IPS-18a (cell line): ENCODE measurements around the gene HAS3.
A peak's percentile ranks its signal among the peaks of the same experiment; 100 is the strongest.

ENCODE experiments used
- H3K27ac ChIP-seq: one replicate; pipeline ENCODE4 v1.5.1; 2013; ENCODE audit warnings: low read length
- H3K27me3 ChIP-seq: one replicate; pipeline ENCODE4 v1.6.1; 2013; ENCODE audit warnings: mild to moderate bottlenecking, low read length; ENCODE audit not compliant: control insufficient read depth, insufficient read depth
- H3K36me3 ChIP-seq: one replicate; pipeline ENCODE4 v1.6.1; 2013; ENCODE audit warnings: low read depth, low read length; ENCODE audit not compliant: control insufficient read depth
- H3K4me1 ChIP-seq: one replicate; pipeline ENCODE4 v1.6.1; 2013; ENCODE audit warnings: low read depth, low read length; ENCODE audit not compliant: control insufficient read depth
- H3K4me3 ChIP-seq: one replicate; pipeline ENCODE4 v1.5.1; 2013; ENCODE audit warnings: low read length
- H3K9ac ChIP-seq: one replicate; pipeline ENCODE4 v1.6.1; 2013; ENCODE audit warnings: mild to moderate bottlenecking, low read length, moderate library complexity
- H3K9me3 ChIP-seq: one replicate; pipeline ENCODE4 v1.6.1; 2013; ENCODE audit warnings: low read depth, low read length; ENCODE audit not compliant: control insufficient read depth

Gene HAS3

DNA sequence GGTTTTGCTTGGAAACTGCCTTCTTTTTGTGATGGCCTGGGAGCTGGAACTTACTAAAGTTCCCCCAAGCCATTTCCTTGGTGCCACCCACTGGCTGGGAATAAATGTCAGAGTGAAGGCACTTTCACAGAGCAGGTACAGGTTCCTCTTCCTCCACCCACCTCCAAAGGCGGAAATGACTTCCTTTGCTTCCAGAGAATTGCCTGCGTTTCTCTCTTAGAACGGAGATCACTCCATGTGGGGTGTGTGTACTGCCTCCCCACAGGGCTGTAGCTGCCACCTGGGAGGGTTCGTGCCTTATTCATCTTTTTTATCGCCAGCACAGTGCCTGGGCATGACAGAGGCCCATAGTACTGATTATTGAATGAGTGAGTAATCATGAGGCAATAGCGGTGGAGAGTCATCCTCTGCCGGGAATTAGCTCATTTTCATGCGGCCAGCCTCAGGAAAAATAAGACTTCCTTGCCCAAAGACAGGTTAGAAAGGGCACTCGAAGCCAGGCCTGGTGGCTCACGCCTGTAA lies 32.2 kb upstream of the HAS3 start:
- H3K4me1 ChIP-seq: peaks cover 34% of the 10 kb centered on the region

DNA sequence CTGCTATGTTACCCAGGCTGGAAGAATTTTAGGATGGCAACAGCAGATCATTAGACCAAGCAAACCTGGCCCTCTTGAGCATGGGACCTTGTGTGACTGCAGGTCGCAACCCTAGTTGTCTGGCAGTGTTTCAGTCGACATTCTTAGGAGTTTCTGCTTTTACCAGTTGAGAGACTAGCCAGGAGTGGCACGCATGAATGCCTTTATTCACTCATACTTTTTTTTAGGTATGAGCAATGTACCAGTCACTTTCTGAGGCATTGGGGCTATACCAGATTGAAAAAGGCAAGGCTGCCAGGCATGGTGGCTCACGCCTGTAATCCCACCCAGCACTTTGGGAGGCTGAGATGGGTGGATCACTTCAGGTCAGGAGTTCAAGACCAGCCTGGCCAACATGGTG lies 28.2 kb upstream of the HAS3 start:
- Histone ChIP-seq H3K9ac (no peak overlapping the region), H3K4me1 (peaks cover 27% of the 10 kb centered on the region), H3K36me3 (no peaks in the 10 kb centered on the region), H3K4me3 (no peak overlapping the region), H3K9me3 (no peaks in the 10 kb centered on the region), H3K27ac (no peak overlapping the region), H3K27me3 (no peaks in the 10 kb centered on the region)

More for the DNA sequence above, 32.2 kb upstream of the HAS3 start:
- H3K9me3 ChIP-seq: no peaks in the 10 kb centered on the region
- no peaks in the 10 kb centered on the region for H3K27me3 ChIP-seq
- H3K36me3 ChIP-seq: no peaks in the 10 kb centered on the region
- no peak overlapping the region for H3K27ac ChIP-seq
- no peak overlapping the region for H3K4me3 ChIP-seq
- no peak overlapping the region for H3K9ac ChIP-seq

DNA sequence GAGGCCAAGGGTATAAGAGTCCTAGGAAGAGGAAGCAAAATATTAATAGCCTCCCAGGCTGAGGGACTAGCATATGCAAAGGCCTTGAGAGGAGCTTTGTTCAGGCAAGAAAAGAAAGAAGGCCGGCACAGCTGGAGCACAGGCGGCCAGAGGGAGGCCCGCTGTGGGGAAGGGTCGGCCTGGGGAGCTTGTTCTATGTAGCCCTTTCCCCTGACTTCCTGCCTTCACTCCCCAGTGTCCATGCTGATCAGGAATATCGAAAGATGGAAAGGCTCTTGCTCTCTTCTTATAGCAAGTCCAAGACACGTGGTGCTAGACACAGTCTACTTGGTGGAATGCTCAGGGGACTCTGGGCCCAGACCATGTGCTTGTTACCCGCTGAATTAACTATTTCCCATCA lies 27.4 kb upstream of the HAS3 start:
- H3K9ac ChIP-seq: no peak overlapping the region
- H3K36me3 ChIP-seq: no peaks in the 10 kb centered on the region
- H3K27ac ChIP-seq: peak overlapping the region; percentile 29
- peaks cover 19% of the 10 kb centered on the region for H3K4me1 ChIP-seq
- no peaks in the 10 kb centered on the region for H3K9me3 ChIP-seq
- peak overlapping the region; percentile 19 for H3K4me3 ChIP-seq
- H3K27me3 ChIP-seq: no peaks in the 10 kb centered on the region

DNA sequence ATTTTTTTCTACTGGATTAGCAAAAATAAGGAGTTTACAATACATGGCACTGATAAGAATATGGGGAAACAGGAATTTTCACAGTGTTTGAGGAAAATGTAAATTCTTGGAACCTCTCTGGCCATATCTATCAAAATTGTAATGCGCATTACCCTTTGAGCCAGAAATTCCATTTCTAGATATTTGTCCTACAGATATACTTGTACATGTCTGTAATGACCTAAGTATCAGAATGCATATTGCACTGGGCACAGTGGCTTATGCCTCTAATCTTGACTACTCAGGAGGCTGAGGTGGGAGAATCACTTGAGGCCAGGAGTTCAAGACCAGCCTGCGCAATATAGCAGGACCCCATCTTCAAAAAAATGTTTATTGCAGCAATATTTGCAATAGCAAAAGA lies 25.8 kb upstream of the HAS3 start:
- no peak overlapping the region for H3K27ac ChIP-seq
- peaks cover 23% of the 10 kb centered on the region for H3K4me1 ChIP-seq
- no peaks in the 10 kb centered on the region for H3K36me3 ChIP-seq
- no peak overlapping the region for H3K9ac ChIP-seq
- H3K4me3 ChIP-seq: no peak overlapping the region
- no peaks in the 10 kb centered on the region for H3K27me3 ChIP-seq
- H3K9me3 ChIP-seq: no peaks in the 10 kb centered on the region

DNA sequence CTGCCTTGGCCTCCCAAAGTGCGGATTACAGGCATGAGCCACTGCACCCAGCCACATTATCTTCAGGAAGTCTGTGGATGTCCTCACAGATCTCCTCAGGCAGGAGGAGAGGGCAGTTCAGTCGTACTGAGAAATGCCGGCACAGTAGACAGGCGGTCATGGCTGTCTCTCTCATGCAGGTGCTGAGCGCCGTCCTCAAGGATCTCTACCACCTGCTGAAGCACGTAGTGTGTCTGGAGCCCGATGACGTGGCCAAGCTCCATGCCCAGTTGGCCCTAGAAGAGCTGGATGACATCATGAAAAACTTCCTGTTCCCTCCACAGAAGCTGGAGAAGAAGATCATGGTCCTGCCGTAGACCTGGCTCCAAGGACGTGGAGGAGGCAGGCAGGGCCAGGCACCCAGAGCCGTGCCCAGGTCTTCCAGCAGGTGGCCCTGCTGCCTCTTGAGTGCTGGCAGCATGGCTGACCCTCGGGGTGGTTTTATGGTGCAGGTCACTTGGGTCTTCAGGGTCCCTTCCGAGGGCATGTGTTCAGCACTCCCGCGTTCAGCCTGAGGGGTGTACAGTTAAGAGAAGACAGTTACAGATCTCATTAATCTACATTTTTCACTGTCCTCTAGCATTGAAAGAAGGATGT lies 22.0 kb upstream of the HAS3 start:
- no peak overlapping the region for H3K4me3 ChIP-seq
- H3K4me1 ChIP-seq: peaks cover 10% of the 10 kb centered on the region
- no peak overlapping the region for H3K27ac ChIP-seq

DNA sequence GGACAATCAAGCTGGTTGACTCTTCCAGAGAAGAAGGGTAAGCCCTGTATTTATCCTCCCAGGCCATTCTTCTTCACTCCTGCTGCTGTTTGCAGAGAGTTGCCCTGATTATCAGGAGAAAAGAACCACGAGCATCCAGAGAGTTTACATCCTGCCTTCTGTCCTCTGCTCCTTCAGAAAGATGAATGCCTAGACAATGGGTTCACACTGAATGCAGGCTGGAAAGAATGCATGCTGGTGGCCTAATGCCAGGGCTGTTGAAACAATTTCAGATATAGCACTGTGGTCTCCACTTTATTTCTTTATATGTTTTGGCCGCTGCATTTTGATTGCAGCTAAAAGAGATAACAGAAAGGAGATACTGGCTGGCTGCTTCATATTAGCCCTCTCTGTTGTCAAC lies 21.2 kb upstream of the HAS3 start:
- Histone ChIP-seq H3K27me3 (no peaks in the 10 kb centered on the region), H3K9ac (no peak overlapping the region), H3K4me1 (peaks cover 13% of the 10 kb centered on the region), H3K4me3 (no peak overlapping the region), H3K27ac (no peak overlapping the region), H3K9me3 (no peaks in the 10 kb centered on the region), H3K36me3 (no peaks in the 10 kb centered on the region)

More for the DNA sequence above, 22.0 kb upstream of the HAS3 start:
- H3K9me3 ChIP-seq: no peaks in the 10 kb centered on the region
- no peaks in the 10 kb centered on the region for H3K36me3 ChIP-seq
- H3K27me3 ChIP-seq: no peaks in the 10 kb centered on the region
- H3K9ac ChIP-seq: no peak overlapping the region

DNA sequence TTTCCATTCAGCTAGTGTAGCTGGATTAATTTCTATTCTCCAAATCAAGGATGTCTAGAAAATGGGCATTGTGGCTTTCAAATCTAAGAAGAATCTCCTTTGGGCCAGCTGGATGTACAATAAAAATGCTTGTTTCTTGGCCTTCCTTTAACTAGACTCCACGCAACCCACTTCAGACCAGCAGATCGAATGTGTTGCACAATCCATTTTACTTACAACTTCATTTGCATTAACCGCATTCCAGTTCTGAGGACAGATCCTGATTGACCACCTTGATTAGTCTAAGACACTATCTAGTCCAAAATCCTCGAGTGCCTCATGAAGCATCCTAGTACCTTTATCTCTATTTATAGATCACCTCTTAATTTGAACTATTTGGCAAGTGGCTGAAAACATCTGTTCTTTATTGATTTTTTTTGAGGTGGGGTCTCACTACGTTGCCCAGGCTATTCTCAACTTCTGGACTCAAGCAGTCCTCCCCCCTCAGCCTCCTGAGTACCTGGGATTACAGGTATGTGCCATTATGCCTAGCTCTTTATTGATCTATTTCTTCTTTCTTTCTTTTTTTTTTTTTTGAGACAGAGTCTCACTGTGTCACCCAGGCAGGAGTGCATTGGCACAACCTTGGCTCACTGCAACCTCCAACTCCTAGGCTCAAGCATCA lies 20.3 kb upstream of the HAS3 start:
- Histone ChIP-seq H3K27ac (no peak overlapping the region), H3K4me3 (no peak overlapping the region), H3K36me3 (no peaks in the 10 kb centered on the region), H3K9ac (no peak overlapping the region), H3K9me3 (no peaks in the 10 kb centered on the region), H3K27me3 (no peaks in the 10 kb centered on the region), H3K4me1 (peaks cover 22% of the 10 kb centered on the region)

DNA sequence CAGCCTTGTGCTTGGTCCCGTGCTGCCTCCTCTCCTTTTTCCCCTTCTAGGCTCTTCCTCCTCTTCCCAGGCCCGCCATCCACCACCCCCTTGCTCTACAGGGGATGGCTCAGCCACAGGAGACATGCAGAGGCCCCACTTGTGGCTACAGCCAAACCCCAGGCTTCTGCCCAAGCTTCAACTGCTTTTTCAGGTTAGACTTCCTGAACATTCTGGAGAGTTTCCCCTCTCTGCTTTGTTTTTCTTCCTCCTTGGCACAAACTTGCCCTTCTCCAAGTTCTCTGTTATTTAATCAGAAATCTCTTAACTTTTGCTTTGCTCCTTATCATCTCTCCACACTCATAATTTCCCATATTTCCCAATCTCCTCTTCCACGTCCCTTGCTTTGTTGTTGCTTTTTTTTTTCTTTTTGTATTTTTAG lies 18.3 kb upstream of the HAS3 start:
- Histone ChIP-seq H3K27ac (no peak overlapping the region), H3K36me3 (no peaks in the 10 kb centered on the region), H3K9ac (no peak overlapping the region)

DNA sequence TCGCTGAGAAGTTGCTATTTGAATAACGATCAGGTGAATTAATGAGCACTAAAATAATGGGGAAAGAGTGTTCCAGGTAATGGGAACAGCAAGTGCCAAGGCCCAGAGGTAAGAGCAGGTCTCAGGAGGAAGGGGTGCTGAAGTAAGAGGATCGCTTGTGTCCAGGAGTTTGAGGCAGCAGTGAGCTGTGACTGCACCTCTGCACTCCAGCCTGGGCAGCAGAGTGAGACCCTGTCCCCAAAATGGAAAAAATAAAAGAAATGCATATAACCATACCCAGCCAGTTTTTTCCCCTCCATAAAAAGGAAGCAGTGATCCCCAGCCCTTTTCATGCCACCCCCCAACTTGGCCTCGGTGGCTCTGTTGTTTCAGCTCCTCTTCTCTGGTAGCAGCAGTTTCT lies 16.8 kb upstream of the HAS3 start:
- H3K9me3 ChIP-seq: no peaks in the 10 kb centered on the region
- no peaks in the 10 kb centered on the region for H3K27me3 ChIP-seq
- H3K9ac ChIP-seq: no peak overlapping the region
- no peak overlapping the region for H3K27ac ChIP-seq
- no peak overlapping the region for H3K4me3 ChIP-seq
- H3K4me1 ChIP-seq: peaks cover 22% of the 10 kb centered on the region
- H3K36me3 ChIP-seq: no peaks in the 10 kb centered on the region

More for the DNA sequence above, 18.3 kb upstream of the HAS3 start:
- Histone ChIP-seq H3K27me3 (no peaks in the 10 kb centered on the region), H3K4me3 (no peak overlapping the region), H3K4me1 (peaks cover 23% of the 10 kb centered on the region), H3K9me3 (no peaks in the 10 kb centered on the region)

DNA sequence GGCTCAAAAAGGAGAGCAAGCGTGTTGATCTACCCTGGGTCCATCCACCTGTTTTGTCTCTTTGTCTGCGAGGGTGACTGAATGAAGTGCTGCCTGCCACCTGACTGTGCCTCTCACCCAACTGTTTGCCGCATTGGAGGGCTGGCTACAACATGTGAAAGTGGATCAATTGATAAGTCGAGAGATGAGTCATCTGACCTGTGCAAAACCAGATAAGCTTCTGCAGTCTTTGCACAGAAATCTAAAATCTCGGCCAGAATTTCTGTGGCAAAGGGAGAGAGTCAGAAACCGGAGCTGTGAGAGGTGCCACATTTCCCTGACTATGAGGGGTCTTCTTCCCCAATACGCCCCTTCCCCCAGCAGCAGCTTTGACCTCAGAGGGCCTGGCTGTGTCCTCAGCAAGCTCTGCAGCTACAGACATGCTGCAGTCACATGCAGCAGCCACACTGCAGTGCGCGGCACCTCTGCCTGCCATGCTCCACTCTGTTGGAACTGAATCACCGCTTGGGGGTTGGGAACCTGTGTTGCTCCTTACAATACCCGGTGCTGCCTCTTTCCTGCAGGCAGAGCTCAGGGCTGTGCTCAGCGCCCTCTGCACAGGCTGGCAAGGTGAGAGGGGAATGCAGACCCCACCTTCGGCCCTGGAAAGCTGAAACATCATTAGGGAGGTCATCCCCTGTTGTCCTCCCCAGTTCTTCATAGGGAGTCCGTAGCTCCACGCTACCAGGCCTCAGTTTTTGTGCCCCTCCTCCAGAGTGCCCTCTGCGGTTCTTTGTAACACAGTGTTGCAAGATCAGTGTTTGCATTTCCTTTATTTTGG lies 16.2 kb upstream of the HAS3 start:
- no peaks in the 10 kb centered on the region for H3K9me3 ChIP-seq
- H3K36me3 ChIP-seq: no peaks in the 10 kb centered on the region
- H3K4me1 ChIP-seq: peaks cover 20% of the 10 kb centered on the region
- no peak overlapping the region for H3K4me3 ChIP-seq
- peak overlapping the region; percentile 2 for H3K27ac ChIP-seq
- H3K27me3 ChIP-seq: no peaks in the 10 kb centered on the region
- no peak overlapping the region for H3K9ac ChIP-seq

DNA sequence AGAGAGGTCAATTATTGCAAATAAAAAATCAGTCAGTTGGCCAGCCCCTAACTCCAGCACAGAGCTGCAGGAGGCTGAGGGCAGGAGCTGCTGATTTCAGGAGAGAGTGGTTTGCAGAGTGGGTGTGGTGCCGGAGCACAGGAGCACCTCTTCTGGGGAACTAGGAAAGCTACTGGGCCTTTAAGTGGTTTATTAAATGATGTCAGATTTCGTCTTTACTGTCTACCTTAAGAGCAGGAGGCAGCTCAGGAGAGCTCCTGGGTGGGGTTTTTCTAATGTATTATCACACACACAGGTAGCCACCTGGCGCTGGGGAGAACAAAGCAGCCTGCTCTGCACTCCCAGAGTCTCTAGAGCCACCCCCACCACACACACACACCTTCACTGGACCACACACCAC lies 11.5 kb upstream of the HAS3 start:
- Histone ChIP-seq H3K27me3 (no peaks in the 10 kb centered on the region), H3K9ac (no peak overlapping the region), H3K4me1 (peaks cover 26% of the 10 kb centered on the region), H3K4me3 (no peak overlapping the region), H3K9me3 (no peaks in the 10 kb centered on the region), H3K27ac (no peak overlapping the region), H3K36me3 (no peaks in the 10 kb centered on the region)
